NCI-H748 (cell line): ENCODE data around the gene LHFPL3.

ENCODE experiments used
- DNase-seq: peaks from one replicate; lab custom pipeline; 2025; ENCODE audit not compliant: unreplicated experiment; lab: John Stamatoyannopoulos, UW

LHFPL3 gene

GRCh38 chr7:104839842-104840241 lies 511.4 kb downstream of the LHFPL3 start:
- no peak for DNase-seq

DNA sequence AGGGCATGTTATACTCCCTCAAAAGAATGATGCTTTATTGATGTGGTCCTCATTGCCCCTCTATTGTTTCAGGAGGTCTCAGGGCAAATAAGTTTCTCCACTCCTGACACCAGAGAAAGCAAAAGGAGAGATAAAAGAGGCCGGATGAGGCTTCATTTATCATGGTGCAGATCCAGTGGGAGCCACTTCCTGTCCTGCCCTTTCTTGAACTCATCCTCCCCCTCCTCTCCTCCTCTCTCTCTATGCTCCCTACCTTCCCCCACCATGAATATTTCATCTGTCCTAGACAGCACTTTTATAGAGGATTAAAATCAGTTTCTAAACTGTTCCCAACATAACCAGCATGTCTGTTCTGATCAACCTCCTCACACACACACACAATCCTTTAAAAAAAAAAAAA lies 513.4 kb downstream of the LHFPL3 start:
- no peak for DNase-seq

DNA sequence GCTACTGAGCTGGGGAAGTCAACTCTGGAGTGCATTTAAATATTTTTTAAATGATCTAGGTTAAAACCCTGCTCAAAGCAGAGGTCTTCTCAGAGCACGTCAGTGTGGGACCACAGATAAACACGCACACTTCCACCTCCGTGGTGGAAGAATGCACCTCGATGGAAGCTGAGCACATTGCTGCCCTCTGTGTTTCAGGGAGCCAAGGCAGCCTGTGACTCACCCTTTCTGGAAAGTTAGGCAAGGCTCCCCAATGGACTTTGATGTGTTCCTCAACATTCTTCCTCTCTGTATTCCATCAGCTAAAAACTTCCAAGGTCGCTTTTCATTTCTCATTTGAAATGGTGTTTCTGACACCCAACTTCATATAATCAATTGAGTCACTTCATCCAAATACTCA lies 514.8 kb downstream of the LHFPL3 start:
- no peak for DNase-seq

GRCh38 chr7:104845557-104845956 lies 517.2 kb downstream of the LHFPL3 start:
- DNase-seq = peak; percentile 9

DNA sequence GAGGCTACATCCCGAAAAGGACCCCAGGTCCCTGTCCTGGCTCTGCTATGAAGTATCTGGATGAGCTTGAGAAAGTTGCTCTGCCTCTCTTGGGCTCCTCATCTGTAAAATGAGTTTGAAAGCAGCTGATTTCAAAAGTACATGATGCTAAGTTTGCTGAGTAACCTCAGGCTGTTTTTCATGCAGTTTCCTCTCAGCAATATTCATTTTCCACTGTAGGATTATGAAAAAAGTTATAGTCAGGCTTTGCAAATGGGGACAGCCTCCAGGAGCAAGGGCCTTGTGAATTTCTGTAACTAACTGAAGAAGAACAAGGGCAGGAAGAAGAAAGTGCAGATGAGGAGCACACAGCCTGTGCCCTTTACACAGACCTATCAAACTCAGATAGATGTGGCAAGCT lies 518.3 kb downstream of the LHFPL3 start:
- no peak for DNase-seq

- DNase-seq = peak; percentile 53
Measured at GRCh38 chr7:104848138-104848990, 520.0 kb downstream of the LHFPL3 start.

DNA sequence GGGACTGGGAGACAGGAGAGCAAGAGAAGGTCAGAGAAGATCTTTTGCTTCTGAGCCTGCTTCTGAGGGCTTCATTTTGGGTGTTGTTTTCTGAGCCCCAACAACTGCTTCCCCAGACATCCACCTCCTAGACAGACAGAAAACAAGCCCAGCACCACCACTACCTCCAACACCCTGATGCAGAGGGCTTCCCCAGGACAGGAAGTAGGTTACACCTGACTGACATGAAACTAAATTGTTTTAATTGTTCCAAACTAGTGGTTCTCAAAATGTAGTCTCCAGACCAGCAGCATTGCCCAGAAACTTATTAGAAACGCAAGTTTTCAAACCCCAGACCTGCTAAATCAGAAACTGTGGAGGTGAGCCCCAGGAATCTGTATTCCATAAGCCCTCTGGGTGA lies 522.0 kb downstream of the LHFPL3 start:
- no peak for DNase-seq

DNA sequence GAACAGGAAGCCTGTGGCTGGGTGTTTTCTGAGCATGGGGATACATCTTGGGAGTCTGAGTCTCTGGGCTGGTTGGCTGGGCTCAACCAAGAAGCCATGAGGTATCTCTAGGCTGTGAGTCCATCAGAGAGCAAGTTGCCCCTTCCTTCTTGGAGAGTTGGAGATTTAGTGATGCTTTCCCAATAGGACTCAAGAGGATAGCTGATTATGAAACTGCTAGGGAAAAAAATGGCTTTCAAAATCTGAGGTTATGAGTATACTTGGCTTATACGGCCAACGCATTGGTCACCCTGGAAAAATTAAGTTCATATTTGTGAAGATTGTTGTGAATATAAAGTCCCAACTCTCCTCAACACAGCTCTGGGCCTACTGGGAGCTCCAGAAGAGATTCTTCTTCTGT lies 522.9 kb downstream of the LHFPL3 start:
- DNase-seq = no peak

DNA sequence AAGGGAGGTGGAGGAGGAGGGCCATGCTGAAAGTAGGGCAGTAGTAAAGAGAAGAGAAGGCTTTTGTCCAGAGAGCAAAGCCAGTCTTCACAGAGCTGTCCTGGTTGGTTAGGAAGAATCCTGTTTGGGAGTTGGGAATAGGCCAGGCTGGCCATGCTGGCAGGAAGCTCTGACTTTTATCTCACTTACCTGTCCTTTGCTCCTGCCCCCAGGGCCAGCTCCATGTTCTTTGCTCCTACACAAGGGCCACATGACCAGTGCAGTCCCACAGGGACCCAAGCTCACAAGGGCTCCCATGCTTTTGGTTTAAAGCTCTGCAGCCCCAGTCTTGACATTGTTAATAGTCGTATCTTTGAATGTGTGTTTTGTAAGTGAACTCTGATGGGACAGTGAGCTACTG lies 524.0 kb downstream of the LHFPL3 start:
- DNase-seq = no peak

- no peak for DNase-seq
Measured at GRCh38 chr7:104855861-104856260, 527.5 kb downstream of the LHFPL3 start.

- DNase-seq = no peak
Measured at GRCh38 chr7:104857458-104858425, 529.3 kb downstream of the LHFPL3 start.

GRCh38 chr7:104859754-104860426 lies 531.5 kb downstream of the LHFPL3 start:
- no peak for DNase-seq

- DNase-seq = no peak
Measured at GRCh38 chr7:104861729-104862390, 533.5 kb downstream of the LHFPL3 start.

DNA sequence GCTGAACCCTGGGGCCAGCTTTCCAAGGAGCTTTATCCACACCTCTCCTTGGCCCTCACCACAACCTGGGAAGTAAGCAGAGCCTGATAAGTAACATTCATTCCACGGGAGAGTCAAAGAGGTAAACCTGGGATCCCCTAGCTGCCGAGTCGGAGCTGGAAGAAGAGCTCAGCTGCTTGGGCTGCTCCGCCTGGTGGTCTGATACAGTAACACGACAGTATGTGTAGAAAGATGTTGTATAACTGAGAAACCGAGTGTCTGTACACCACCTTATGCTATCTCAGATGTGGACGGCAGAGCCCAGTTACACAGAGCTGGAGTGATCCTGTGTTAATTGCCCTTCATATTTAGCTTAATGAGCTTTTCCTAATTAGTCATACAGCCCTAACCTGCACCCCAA lies 534.3 kb downstream of the LHFPL3 start:
- peak; percentile 25 for DNase-seq

DNA sequence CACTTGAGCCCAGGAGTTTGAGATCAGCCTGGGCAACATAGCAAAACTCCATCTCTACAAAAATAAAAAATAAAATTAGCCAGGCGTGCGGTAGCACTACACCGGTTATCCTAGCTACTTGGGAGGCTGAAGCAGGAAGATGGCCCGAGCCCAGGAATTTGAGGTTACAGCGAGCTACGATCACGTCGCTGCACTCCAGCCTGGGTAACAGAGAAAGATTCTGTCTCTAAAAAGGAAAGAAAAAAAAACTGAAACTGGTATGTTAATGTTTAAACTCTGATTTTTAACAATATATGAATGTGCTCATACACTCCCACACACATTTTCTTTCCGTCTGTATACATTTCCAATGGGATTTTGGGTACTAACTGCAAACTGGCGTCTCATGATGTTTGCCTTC lies 545.0 kb downstream of the LHFPL3 start:
- DNase-seq = no peak

- no peak for DNase-seq
Measured at GRCh38 chr7:104878577-104878976, 550.2 kb downstream of the LHFPL3 start.

DNA sequence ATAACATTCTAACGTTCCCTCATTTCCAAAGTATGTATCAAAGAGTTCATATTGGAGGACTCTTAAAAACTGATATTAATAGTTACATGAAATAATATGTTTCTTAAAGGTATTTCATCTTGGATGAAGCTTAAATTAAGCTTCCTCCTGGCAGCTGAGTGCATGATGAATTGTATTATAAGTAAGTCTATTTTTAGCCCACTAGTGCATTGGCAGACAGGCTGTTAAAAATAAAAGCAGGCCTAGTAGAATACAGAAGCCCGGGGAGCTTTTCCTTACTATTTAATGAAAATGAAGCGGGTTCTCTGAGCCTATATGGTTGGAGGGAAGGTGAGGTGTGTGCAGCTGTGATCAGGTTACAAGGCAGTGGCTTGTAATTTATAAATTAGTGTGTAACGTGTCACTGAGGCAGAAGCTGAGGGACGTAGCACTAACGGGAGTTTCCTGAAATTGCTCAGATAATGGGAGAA lies 554.9 kb downstream of the LHFPL3 start:
- peak; percentile 37 for DNase-seq

DNA sequence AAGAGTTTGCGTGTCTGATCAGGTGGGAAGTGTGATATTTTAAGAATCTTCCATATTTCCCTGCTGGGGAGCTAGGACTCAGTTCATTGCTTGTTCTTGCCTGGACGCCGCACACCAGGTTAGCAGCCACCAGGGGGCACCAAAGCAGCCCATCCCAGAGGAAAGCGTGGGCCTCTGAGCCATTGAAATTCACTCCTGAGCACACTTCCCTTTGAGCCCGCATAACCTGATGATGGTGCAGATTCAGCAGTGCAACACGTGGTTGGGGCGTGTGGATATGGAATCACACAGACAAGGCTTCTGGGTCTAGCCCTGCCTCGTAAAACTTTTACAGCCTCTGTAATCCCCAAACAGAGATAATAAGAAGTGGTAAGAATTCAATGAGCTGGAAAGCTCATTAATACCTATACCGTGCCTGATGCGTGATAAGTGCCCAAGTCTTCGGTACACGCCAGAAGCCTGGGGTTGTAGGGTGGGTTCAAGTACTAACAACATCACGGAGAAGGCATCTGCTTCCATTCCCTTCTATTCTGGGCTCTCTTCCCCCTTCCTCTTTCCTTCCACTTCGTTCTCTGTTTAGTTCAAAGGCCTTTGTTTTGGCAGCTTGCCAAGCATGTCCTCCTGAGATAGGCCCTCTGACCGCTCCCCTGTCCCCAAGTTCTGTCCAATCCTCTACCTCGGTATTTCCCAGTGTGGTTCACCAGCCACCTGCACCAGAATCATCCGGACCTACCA lies 555.5 kb downstream of the LHFPL3 start:
- peak; percentile 70 for DNase-seq

DNA sequence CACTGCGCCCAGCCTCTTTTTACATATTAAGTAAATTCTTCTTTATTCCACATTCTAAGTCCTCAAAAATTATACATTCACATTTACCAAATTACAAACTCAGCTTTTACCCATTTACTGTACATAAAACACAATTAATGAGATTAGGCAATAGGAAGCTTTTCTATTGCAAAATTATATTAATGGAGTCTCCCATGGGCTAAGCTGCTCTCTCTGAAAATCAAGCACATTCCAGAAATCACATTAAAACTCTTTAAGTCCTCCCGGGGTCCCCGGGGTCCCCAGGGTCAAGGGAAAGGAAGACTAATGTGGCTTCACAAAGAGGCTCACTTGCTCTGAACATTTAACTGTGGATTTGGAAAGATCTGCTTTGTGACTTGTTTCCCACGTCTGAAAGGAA lies 558.2 kb downstream of the LHFPL3 start:
- DNase-seq = no peak

- no peak for DNase-seq
Measured at GRCh38 chr7:104890216-104890615, 561.8 kb downstream of the LHFPL3 start.
